CD14-positive monocyte (primary cell): ENCODE data around the gene KIF26B. TPM values are rescaled to one million over a fixed set of nuclear protein-coding genes. Genes with fewer than 3 reads are reported as not detected.

Experiments
- DNase-seq, 3 donors: peaks; one replicate each; pipeline ENCODE4 v3.0.0-alpha.2; 2011 to 2022
- H2AFZ ChIP-seq: 2 replicates; pipeline ENCODE4 v1.6.0; 2012; ENCODE audit warnings: mild to moderate bottlenecking, low read depth, low read length, inconsistent platforms; ENCODE audit not compliant: insufficient read depth, poor library complexity, severe bottlenecking
- H3K27ac ChIP-seq, 2 donors: 1 replicate in 1 of 2; 2 replicates in 1 of 2; pipeline ENCODE4 v1.5.1; 2012 to 2013; ENCODE audit warnings: low read length in 2 of 2, control low read depth in 1 of 2, inconsistent platforms in 1 of 2, low read depth in 1 of 2, mild to moderate bottlenecking in 1 of 2
- H3K27me3 ChIP-seq, 2 donors: one replicate each; pipeline versions ENCODE4 v1.6.0 to v1.6.1; 2011 to 2013; ENCODE audit warnings: low read length in 2 of 2; ENCODE audit not compliant: control insufficient read depth in 2 of 2, insufficient read depth in 2 of 2
- H3K36me3 ChIP-seq, 2 donors: replicated peaks in 1 of 2; 1 replicate in 1 of 2; 2 replicates in 1 of 2; pipeline versions ENCODE4 v1.5.1 to v1.6.1; 2012 to 2013; ENCODE audit warnings: low read length in 2 of 2, control low read depth in 1 of 2, inconsistent platforms in 1 of 2, mild to moderate bottlenecking in 1 of 2; ENCODE audit not compliant: insufficient read depth in 2 of 2, control insufficient read depth in 1 of 2
- H3K4me1 ChIP-seq, 2 donors: 1 replicate in 1 of 2; 2 replicates in 1 of 2; pipeline versions ENCODE4 v1.5.1 to v1.6.1; 2012 to 2013; ENCODE audit warnings: low read length in 2 of 2, control low read depth in 1 of 2, inconsistent platforms in 1 of 2, mild to moderate bottlenecking in 1 of 2, moderate library complexity in 1 of 2; ENCODE audit not compliant: insufficient read depth in 2 of 2, control insufficient read depth in 1 of 2
- H3K4me2 ChIP-seq: replicated peaks from 2 replicates; pipeline ENCODE3; 2012; ENCODE audit warnings: low read length, moderate library complexity, mild to moderate bottlenecking; ENCODE audit not compliant: poor library complexity, severe bottlenecking; ENCODE audit errors: extremely low read depth
- H3K4me3 ChIP-seq, 3 experiments: fragments of 200-600 bp in 1 of 3; sonication (generic) in 1 of 3; replicated peaks in 1 of 3; 1 replicate in 2 of 3; 2 replicates in 1 of 3; pipeline ENCODE4 v1.5.1; 2011 to 2013; ENCODE audit warnings: low read length in 3 of 3, mild to moderate bottlenecking in 3 of 3, control low read depth in 2 of 3, low read depth in 2 of 3, inconsistent platforms in 1 of 3, moderate library complexity in 1 of 3
- H3K79me2 ChIP-seq: 2 replicates; pipeline ENCODE4 v1.6.0; 2012; ENCODE audit warnings: mild to moderate bottlenecking, control low read depth, inconsistent platforms, low read length, moderate library complexity; ENCODE audit not compliant: insufficient read depth
- H3K9ac ChIP-seq: 2 replicates; pipeline ENCODE4 v1.6.0; 2017; ENCODE audit warnings: low read length, mild to moderate bottlenecking; ENCODE audit not compliant: insufficient read depth, poor library complexity, severe bottlenecking
- H3K9me3 ChIP-seq, 2 donors: replicated peaks in 1 of 2; 1 replicate in 1 of 2; 2 replicates in 1 of 2; pipeline versions ENCODE4 v1.5.1 to v1.6.1; 2012 to 2013; ENCODE audit warnings: low read length in 2 of 2, control low read depth in 1 of 2; ENCODE audit not compliant: control insufficient read depth in 1 of 2, insufficient read depth in 1 of 2
- H4K20me1 ChIP-seq: 2 replicates; pipeline ENCODE4 v1.6.0; 2012; ENCODE audit warnings: mild to moderate bottlenecking, low read length, control low read depth, moderate library complexity; ENCODE audit not compliant: insufficient read depth
- H3K27ac Mint-ChIP-seq, 7 donors: one replicate each; pipeline ENCODE4 v1.8.0; 2020; ENCODE audit warnings: mild to moderate bottlenecking in 7 of 7, mixed read lengths in 7 of 7, moderate library complexity in 6 of 7, inconsistent platforms in 2 of 7
- H3K27me3 Mint-ChIP-seq, 3 donors: one replicate each; pipeline ENCODE4 v1.8.0; 2021 to 2022; ENCODE audit warnings: low read depth in 3 of 3, mild to moderate bottlenecking in 3 of 3, mixed read lengths in 3 of 3, moderate library complexity in 3 of 3, inconsistent platforms in 1 of 3
- H3K36me3 Mint-ChIP-seq, 2 donors: one replicate each; pipeline ENCODE4 v1.8.0; 2020; ENCODE audit warnings: mixed read lengths in 2 of 2, inconsistent platforms in 1 of 2, mild to moderate bottlenecking in 1 of 2
- H3K4me1 Mint-ChIP-seq: one replicate; pipeline ENCODE4 v1.8.0; 2020; ENCODE audit warnings: mild to moderate bottlenecking, mixed read lengths
- H3K4me3 Mint-ChIP-seq, 2 donors: one replicate each; pipeline ENCODE4 v1.8.0; 2020; ENCODE audit warnings: mild to moderate bottlenecking in 2 of 2, mixed read lengths in 2 of 2, moderate library complexity in 1 of 2
- H3K9me3 Mint-ChIP-seq, 7 donors: one replicate each; pipeline ENCODE4 v1.8.0; 2020 to 2022; ENCODE audit warnings: mixed read lengths in 7 of 7, mild to moderate bottlenecking in 6 of 7, moderate library complexity in 6 of 7, inconsistent platforms in 2 of 7
- CTCF ChIP-seq: fragments of 200-600 bp; IDR thresholded peaks from one replicate; pipeline ENCODE4 v1.8.0; 2022; ENCODE audit warnings: antibody characterized with exemption, mild to moderate bottlenecking
- WGBS: methylation state at CpG from one replicate; pipeline ENCODE4 v1.1.5; 2013; ENCODE audit warnings: missing lambda C conversion rate; ENCODE audit not compliant: insufficient coverage; 5-methylcytosine and 5-hydroxymethylcytosine counted together
- intact Hi-C, 2 donors: fragments of 100-400 bp; cut with micrococcal nuclease; formaldehyde crosslinking; loops; one replicate each; pipeline versions ENCODE4 v1.15.0 to v1.15.1; 2023
- polyA plus RNA-seq, 3 donors: library from polyadenylated mRNA; depleted of rRNA in 1 of 3; unstranded in 2 of 3; stranded (reverse) in 1 of 3; fragments of 300-500 nt in 2 of 3; fragments of >200 nt in 1 of 3; fragmentation: Illumina TruSeq in 2 of 3; gene quantifications; 1 replicate in 2 of 3; 2 replicates in 1 of 3; pipeline ENCODE4 v1.2.3, GENCODE V29; 2012 to 2021

Gene KIF26B
- polyA plus RNA-seq, 3 donors: 0.01 to 0.05 TPM; not detected in 1

DNA sequence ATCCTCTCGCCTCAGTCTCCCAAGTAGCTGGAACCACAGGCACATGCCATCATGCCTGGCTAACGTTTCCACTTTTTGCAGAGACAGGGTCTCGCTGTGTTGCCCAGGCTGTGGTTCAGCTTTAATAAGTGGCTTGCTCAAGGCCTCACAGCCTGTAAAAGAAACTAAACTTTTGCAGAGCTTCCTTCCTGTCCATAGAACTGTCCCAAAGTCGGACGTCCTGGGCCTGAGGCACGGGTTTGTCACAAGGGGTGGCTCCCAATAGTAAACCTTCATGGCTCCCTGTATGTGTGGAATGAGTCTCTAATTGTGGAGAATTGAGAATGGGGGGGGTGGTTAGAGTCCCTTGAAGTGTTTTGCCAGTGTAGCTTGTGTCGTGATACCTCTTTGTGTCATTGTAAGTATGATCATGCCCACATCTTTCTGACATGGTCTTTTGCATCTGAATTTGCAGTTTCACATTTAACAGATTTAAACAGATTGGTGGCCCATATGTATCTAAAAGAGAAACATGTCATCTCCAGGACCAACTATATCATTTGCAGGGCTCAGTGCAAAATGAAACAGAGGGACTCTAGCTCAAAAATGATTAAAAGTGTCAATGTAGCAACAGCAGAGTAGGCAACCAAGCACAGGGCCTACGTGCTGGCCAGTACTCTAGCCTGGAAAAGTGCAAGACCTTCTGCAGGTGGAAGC, 332.1 kb downstream of the KIF26B start:
- H3K27ac Mint-ChIP-seq: peak overlapping the region in 5 of 7 donors; percentile 49 to 87 (median 76)
- Histone ChIP-seq H3K9me3 (no peaks in the 10 kb centered on the region), H2AFZ (peak overlapping the region; percentile 68), H3K36me3 (no peaks in the 10 kb centered on the region), H3K4me1 (peaks cover 42 to 47% of the 10 kb centered on the region in 2 donors), H3K79me2 (no peaks in the 10 kb centered on the region), H3K27ac (peak overlapping the region; percentile 46 to 62), H3K4me3 (peak overlapping the region in 1 of 3 experiments; percentile 33), H3K27me3 (no peaks in the 10 kb centered on the region), H4K20me1 (no peaks in the 10 kb centered on the region), H3K9ac (no peak overlapping the region), H3K4me2 (peak overlapping the region; percentile 68)
- no peak for TF ChIP-seq CTCF
- intact Hi-C loops: no loop called here
- WGBS: 49% methylated on average over 5 of the region's 8 CpGs
- peaks cover 0 to 5% (median 2%) of the 10 kb centered on the region in 3 donors for H3K27me3 Mint-ChIP-seq
- DNase-seq: no peak
- H3K4me3 Mint-ChIP-seq: peak overlapping the region in 1 of 2 donors; percentile 28
- peaks cover 0 to 2% of the 10 kb centered on the region in 2 donors for H3K36me3 Mint-ChIP-seq
- H3K9me3 Mint-ChIP-seq: peaks cover 0 to 3% (median 0%) of the 10 kb centered on the region in 7 donors
- H3K4me1 Mint-ChIP-seq: peaks cover 58% of the 10 kb centered on the region

DNA sequence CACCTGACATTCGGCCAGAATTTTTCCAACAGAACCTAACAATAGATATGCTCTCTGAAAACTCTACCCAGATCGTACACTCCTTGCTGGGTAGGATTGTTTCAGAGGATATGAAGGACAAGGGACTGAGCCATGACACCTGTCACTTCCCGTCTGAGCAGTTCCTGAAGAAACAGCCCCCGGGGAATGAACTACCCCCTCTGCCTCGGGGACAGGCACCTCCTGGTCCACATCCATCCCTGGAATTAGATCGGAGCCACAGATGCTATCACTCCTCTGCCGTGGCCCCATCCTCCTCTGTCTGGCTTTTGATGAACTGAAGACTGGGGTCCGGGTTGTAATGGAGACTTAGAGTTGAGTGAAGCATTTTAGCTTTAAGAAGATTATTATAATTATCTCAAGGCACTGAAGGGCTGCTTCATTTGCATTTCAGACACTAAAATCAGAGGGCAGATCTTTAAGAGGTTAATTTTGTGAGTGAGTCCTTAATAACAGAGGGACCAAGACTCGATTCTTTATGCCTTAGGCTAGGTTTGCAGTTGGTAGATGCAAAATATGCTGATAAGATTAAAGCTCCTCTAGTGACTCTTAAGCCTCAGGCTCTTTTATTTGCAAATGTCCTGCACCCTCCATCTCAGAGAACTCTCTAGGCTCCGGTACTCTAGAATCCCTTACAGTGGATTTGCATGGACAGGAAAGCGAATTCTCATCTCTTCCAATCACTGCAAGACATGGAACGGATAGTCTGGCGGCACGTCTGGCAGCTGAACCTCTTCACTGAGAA, 333.8 kb downstream of the KIF26B start:
- peaks cover 41 to 43% of the 10 kb centered on the region in 2 donors for H3K4me1 ChIP-seq
- Mint-ChIP-seq H3K27me3 (peaks cover 0 to 2% (median 0%) of the 10 kb centered on the region in 3 donors), H3K36me3 (no peaks in the 10 kb centered on the region), H3K4me3 (no peak overlapping the region), H3K4me1 (peaks cover 55% of the 10 kb centered on the region), H3K27ac (no peak overlapping the region), H3K9me3 (peaks cover 0 to 3% (median 0%) of the 10 kb centered on the region in 7 donors)
- no peaks in the 10 kb centered on the region for H3K27me3 ChIP-seq
- no peak overlapping the region for H3K27ac ChIP-seq
- H3K36me3 ChIP-seq: no peaks in the 10 kb centered on the region
- no peak overlapping the region for H3K9ac ChIP-seq
- DNase-seq: no peak
- no peak overlapping the region for H2AFZ ChIP-seq
- WGBS: 100% methylated on average over 5 of the region's 14 CpGs
- intact Hi-C loops: no loop called here
- no peaks in the 10 kb centered on the region for H3K9me3 ChIP-seq
- H4K20me1 ChIP-seq: no peaks in the 10 kb centered on the region
- no peak for TF ChIP-seq CTCF
- no peaks in the 10 kb centered on the region for H3K79me2 ChIP-seq
- no peak overlapping the region for H3K4me3 ChIP-seq
- no peak overlapping the region for H3K4me2 ChIP-seq
